Liver (tissue), 9 donors: ENCODE results near the gene GJB2. TPM values are rescaled to one million over a fixed set of nuclear protein-coding genes. Genes with fewer than 3 reads are reported as not detected.

Experiments used
- DNase-seq: peaks from one replicate; pipeline ENCODE4 v3.0.0-alpha.2; 2017; ENCODE audit warnings: low spot score
- H3K27ac ChIP-seq, 2 donors: one replicate each; pipeline ENCODE4 v1.7.0; 2013; ENCODE audit warnings: inconsistent platforms in 2 of 2, low read length in 2 of 2, control low read depth in 1 of 2, low read depth in 1 of 2, mild to moderate bottlenecking in 1 of 2
- H3K27me3 ChIP-seq, 4 donors: one replicate each; pipeline versions ENCODE4 v1.6.1 to v1.7.0; 2013; ENCODE audit warnings: low read length in 3 of 4, inconsistent platforms in 1 of 4, mild to moderate bottlenecking in 1 of 4, moderate library complexity in 1 of 4; ENCODE audit not compliant: control insufficient read depth in 4 of 4, insufficient read depth in 4 of 4
- H3K36me3 ChIP-seq, 4 donors: one replicate each; pipeline versions ENCODE4 v1.6.1 to v1.7.0; 2013; ENCODE audit warnings: low read length in 3 of 4, mild to moderate bottlenecking in 3 of 4, low read depth in 1 of 4, moderate library complexity in 1 of 4; ENCODE audit not compliant: control insufficient read depth in 4 of 4, insufficient read depth in 3 of 4
- H3K4me1 ChIP-seq, 4 donors: one replicate each; pipeline versions ENCODE4 v1.6.1 to v1.7.0; 2013; ENCODE audit warnings: low read length in 3 of 4, mild to moderate bottlenecking in 3 of 4, moderate library complexity in 1 of 4; ENCODE audit not compliant: control insufficient read depth in 4 of 4, insufficient read depth in 4 of 4
- H3K4me3 ChIP-seq, 3 donors: one replicate each; pipeline versions ENCODE4 v1.6.1 to v1.7.0; 2013; ENCODE audit warnings: low read length in 3 of 3, control low read depth in 1 of 3, low read depth in 1 of 3, mild to moderate bottlenecking in 1 of 3
- H3K9ac ChIP-seq, 2 donors: one replicate each; pipeline ENCODE4 v1.7.0; 2013; ENCODE audit warnings: low read length in 2 of 2, mild to moderate bottlenecking in 2 of 2, moderate library complexity in 2 of 2, control low read depth in 1 of 2, low read depth in 1 of 2
- H3K9me3 ChIP-seq, 4 donors: one replicate each; pipeline versions ENCODE4 v1.6.1 to v1.7.0; 2013; ENCODE audit warnings: low read length in 3 of 4; ENCODE audit not compliant: control insufficient read depth in 4 of 4
- FOXA1 ChIP-seq: IDR thresholded peaks from 2 replicates; pipeline ENCODE4 v1.6.1; 2016; ENCODE audit warnings: antibody characterized with exemption
- GABPA ChIP-seq, 2 donors: IDR thresholded peaks in 1 of 2; conservative IDR thresholded peaks in 1 of 2; 2 replicates each; pipeline ENCODE4 v1.6.1; 2016; ENCODE audit warnings: antibody characterized with exemption in 2 of 2, mild to moderate bottlenecking in 1 of 2, moderate library complexity in 1 of 2
- HNF4A ChIP-seq, 2 donors: conservative IDR thresholded peaks; 2 replicates each; pipeline ENCODE4 v1.6.1; 2016; ENCODE audit warnings: antibody characterized with exemption in 2 of 2, mild to moderate bottlenecking in 2 of 2
- NR2F2 ChIP-seq: IDR thresholded peaks from 2 replicates; pipeline ENCODE4 v1.6.1; 2016; ENCODE audit warnings: antibody characterized with exemption
- RAD21 ChIP-seq, 2 donors: IDR thresholded peaks; 2 replicates each; pipeline ENCODE4 v1.6.1; 2016; ENCODE audit warnings: antibody characterized with exemption in 2 of 2, mild to moderate bottlenecking in 2 of 2
- REST ChIP-seq: IDR thresholded peaks from 2 replicates; pipeline ENCODE4 v1.6.1; 2016; ENCODE audit warnings: antibody characterized with exemption, mild to moderate bottlenecking
- SP1 ChIP-seq: IDR thresholded peaks from 2 replicates; pipeline ENCODE4 v1.6.1; 2018; ENCODE audit warnings: antibody characterized with exemption, mild to moderate bottlenecking
- WGBS: extraction: QIAGEN DNeasy Blood & Tissue Kit; methylation state at CpG from one replicate; pipeline ENCODE4 v1.1.7; 2013; 5-methylcytosine and 5-hydroxymethylcytosine counted together
- polyA plus RNA-seq, 2 donors: library from polyadenylated mRNA; stranded (reverse) in 1 of 2; unstranded in 1 of 2; fragments of 200-250 nt in 1 of 2; fragments of >200 nt in 1 of 2; fragmentation: Nextera tagmentation in 1 of 2; extraction: Ambion mirVana in 1 of 2; gene quantifications; one replicate each; pipeline versions ENCODE4 v1.2.1 to v1.2.3, GENCODE V29; 2013 to 2015
- total RNA-seq, 2 donors: library from RNA; depleted of rRNA; stranded (reverse); fragments of >200 nt; gene quantifications; one replicate each; pipeline ENCODE4 v1.2.3, GENCODE V29; 2014
- TF ChIP-seq, protein P1 (sequence below): IDR thresholded peaks from 2 replicates; pipeline ENCODE4 v1.6.1; 2016; ENCODE audit warnings: antibody characterized with exemption
- TF ChIP-seq, protein P2 (sequence below): IDR thresholded peaks from 2 replicates; pipeline ENCODE4 v1.6.1; 2016; ENCODE audit warnings: antibody characterized with exemption
- TF ChIP-seq, protein P3 (sequence below): IDR thresholded peaks from 2 replicates; pipeline ENCODE4 v1.6.1; 2016; ENCODE audit warnings: antibody characterized with exemption
- donor health status: healthy.
- donor health status: healthy.
- donor health status: healthy.
- donor health status: healthy.
- donor health status: healthy.

GJB2 gene
- total and polyA plus RNA-seq, 4 donors = 8.0 to 50.1 (median 20.6) TPM

DNA sequence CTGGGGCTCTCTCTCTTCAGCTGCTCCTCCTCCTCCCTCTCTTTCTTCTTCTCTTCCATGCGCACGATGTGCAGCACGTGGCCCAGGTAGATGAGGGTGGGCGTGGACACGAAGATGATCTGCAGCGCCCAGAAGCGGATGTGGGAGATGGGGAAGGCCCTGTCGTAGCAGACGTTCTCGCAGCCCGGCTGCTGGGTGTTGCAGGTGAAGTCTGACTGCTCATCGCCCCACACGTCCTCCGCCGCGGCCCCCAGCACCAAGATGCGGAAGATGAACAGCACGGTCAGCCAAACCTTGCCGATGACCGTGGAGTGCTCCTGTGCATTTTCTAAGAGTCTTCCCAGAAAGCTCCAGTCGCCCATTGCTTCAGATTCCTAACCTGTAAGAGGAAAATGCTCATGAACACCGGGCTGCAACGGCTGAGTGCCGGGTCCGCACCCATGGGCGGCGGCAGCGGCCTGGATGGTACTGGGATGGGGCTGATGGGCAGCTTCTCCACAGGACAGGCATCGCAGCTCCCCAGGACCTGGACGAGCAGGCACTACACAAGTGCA lies 49.7 kb downstream of the GJB2 start:
- no peak overlapping the region for H3K9ac ChIP-seq
- DNase-seq = no peak
- peaks cover 0 to 2% (median 0%) of the 10 kb centered on the region in 4 donors for H3K4me1 ChIP-seq
- peaks cover 0 to 9% (median 2%) of the 10 kb centered on the region in 4 donors for H3K27me3 ChIP-seq
- H3K9me3 ChIP-seq = no peaks in the 10 kb centered on the region
- no peaks in the 10 kb centered on the region for H3K36me3 ChIP-seq
- 84% methylated on average over 30 of the region's 30 CpGs for WGBS
- no peak overlapping the region for H3K4me3 ChIP-seq
- TF ChIP-seq HNF4A (conservative IDR thresholded peaks at IDR 0.05) (no peak), RAD21 (IDR thresholded peaks at IDR 0.05) (no peak), GABPA (IDR thresholded peaks at IDR 0.05 in 1 of 2, conservative IDR thresholded peaks at IDR 0.05 in 1 of 2) (no peak), FOXA1 (no peak)
- H3K27ac ChIP-seq = no peak overlapping the region

GRCh38 chr13:20142023-20142926 lies 50.5 kb downstream of the GJB2 start:
- Histone ChIP-seq H3K9me3 (no peaks in the 10 kb centered on the region), H3K36me3 (no peaks in the 10 kb centered on the region), H3K27ac (no peak overlapping the region), H3K27me3 (peaks cover 0 to 9% (median 2%) of the 10 kb centered on the region in 4 donors), H3K4me1 (peaks cover 0 to 2% (median 0%) of the 10 kb centered on the region in 4 donors), H3K9ac (no peak overlapping the region), H3K4me3 (no peak overlapping the region)
- WGBS = 31% methylated on average over 84 of the region's 84 CpGs
- TF ChIP-seq REST (no peak), GABPA (IDR thresholded peaks at IDR 0.05 in 1 of 2, conservative IDR thresholded peaks at IDR 0.05 in 1 of 2) (no peak), SP1 (no peak), NR2F2 (no peak), HNF4A (conservative IDR thresholded peaks at IDR 0.05) (no peak)
- TF ChIP-seq, protein P1, sequence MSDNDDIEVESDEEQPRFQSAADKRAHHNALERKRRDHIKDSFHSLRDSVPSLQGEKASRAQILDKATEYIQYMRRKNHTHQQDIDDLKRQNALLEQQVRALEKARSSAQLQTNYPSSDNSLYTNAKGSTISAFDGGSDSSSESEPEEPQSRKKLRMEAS = no peak
- TF ChIP-seq, protein P2, sequence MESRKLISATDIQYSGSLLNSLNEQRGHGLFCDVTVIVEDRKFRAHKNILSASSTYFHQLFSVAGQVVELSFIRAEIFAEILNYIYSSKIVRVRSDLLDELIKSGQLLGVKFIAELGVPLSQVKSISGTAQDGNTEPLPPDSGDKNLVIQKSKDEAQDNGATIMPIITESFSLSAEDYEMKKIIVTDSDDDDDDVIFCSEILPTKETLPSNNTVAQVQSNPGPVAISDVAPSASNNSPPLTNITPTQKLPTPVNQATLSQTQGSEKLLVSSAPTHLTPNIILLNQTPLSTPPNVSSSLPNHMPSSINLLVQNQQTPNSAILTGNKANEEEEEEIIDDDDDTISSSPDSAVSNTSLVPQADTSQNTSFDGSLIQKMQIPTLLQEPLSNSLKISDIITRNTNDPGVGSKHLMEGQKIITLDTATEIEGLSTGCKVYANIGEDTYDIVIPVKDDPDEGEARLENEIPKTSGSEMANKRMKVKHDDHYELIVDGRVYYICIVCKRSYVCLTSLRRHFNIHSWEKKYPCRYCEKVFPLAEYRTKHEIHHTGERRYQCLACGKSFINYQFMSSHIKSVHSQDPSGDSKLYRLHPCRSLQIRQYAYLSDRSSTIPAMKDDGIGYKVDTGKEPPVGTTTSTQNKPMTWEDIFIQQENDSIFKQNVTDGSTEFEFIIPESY = no peak
- TF ChIP-seq, protein P3, sequence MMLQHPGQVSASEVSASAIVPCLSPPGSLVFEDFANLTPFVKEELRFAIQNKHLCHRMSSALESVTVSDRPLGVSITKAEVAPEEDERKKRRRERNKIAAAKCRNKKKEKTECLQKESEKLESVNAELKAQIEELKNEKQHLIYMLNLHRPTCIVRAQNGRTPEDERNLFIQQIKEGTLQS = no peak
- DNase-seq = no peak
